ENCODE data around the gene ATG9B.
"Not testable (repeated sequence)": the region's sequence is repeated elsewhere in the genome, so short reads cannot be mapped to it uniquely, and the experiment has no call there.

The ATG9B gene

DNA sequence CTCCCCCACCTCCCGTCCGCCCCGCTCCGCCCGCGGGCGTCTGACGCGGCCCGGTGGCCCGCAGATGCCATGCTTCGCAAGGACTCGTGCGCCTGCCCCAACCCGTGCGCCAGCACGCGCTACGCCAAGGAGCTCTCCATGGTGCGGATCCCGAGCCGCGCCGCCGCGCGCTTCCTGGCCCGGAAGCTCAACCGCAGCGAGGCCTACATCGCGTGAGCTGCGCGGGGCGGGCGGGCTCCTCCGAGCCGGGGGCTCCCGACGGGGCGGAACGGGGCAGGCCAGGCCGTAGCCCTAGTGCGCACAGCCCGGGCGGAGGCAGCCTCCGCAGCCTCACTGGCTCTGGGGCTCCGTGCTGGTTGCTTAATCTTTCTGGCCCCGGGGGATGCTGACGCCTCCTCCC, 26.8 kb upstream of the ATG9B start:
- DNase-seq: peak; percentile 83
- no peak overlapping the region for H3K4me3 Mint-ChIP-seq
- peaks cover 34% of the 10 kb centered on the region for H3K27me3 Mint-ChIP-seq
- CTCF ChIA-PET: interaction anchor here (0.8 kb wide), 1 partner anchor 153 kb away, joined by 3 read pairs; no protein-coding TSS in a partner anchor
- no peak overlapping the region for H3K27ac Mint-ChIP-seq
- no peaks in the 10 kb centered on the region for H3K9me3 Mint-ChIP-seq
- H3K36me3 Mint-ChIP-seq: peaks cover 4% of the 10 kb centered on the region
- H3K4me1 Mint-ChIP-seq: peaks cover 30% of the 10 kb centered on the region

DNA sequence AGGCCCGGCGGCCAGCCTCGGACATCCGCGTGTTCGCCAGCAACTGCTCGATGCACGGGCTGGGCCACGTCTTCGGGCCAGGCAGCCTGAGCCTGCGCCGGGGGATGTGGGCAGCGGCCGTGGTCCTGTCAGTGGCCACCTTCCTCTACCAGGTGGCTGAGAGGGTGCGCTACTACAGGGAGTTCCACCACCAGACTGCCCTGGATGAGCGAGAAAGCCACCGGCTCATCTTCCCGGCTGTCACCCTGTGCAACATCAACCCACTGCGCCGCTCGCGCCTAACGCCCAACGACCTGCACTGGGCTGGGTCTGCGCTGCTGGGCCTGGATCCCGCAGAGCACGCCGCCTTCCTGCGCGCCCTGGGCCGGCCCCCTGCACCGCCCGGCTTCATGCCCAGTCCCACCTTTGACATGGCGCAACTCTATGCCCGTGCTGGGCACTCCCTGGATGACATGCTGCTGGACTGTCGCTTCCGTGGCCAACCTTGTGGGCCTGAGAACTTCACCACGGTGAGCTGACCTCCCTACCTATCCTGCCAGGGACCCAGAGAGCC, 24.7 kb upstream of the ATG9B start:
- no peaks in the 10 kb centered on the region for H3K9me3 Mint-ChIP-seq
- H3K27ac Mint-ChIP-seq: no peak overlapping the region
- CTCF ChIA-PET: interaction anchor here (0.7 kb wide), 1 partner anchor 31 kb away, joined by 3 read pairs; no protein-coding TSS in a partner anchor
- no peak overlapping the region for H3K4me3 Mint-ChIP-seq
- H3K36me3 Mint-ChIP-seq: peaks cover 6% of the 10 kb centered on the region
- peaks cover 26% of the 10 kb centered on the region for H3K4me1 Mint-ChIP-seq
- H3K27me3 Mint-ChIP-seq: peaks cover 34% of the 10 kb centered on the region
- DNase-seq: no peak

DNA sequence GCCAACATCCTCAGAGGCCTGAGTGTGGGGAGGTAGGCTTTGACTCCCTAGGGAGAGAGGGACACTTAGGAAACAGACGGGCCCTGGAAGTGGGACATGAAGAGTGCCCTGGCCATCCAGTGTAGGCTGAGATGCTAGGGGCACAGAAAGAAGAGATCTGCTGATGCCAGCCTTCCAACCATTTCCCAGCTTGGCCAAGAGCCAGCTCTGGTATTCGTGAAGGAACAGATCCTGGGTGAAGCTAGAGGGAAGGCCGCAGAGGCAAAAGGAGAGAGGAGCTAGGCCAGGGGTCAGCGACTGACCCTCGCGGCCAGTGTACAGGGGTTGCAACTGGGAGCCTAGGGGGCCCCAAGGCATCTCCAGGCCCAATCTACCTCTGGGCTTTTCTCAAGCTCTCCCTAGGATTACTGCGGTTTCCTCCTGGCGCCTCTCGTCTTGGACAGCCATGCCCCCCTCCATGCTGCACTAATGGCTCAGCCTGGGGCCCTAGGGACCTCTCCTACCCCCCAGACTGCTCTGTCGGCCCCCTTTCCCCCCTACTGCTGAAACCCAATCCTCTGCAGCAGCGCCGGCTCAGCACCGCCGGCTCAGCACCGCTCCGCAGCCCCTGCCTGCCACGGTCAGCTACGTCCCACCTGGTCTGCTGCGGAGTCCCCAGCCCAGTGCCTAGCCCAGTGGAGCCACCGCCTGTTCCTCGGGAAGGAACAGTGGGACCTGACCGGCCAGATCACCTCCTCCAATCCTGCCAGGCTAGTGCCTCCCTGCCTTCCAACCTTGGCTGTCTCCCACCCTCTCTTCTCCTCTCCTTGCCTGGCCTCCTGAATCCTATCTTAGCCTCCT, 23.9 kb upstream of the ATG9B start, which contains the start of gene ASIC3:
TSS of gene ASIC3 (plus strand) at position 556 of the 840 bp plus-strand sequence. CDS start 355 bp downstream, outside the sequence.
- Mint-ChIP-seq H3K36me3 (peaks cover 6% of the 10 kb centered on the region), H3K27me3 (peaks cover 34% of the 10 kb centered on the region), H3K4me1 (peaks cover 21% of the 10 kb centered on the region), H3K27ac (no peak within 1 kb of the TSS), H3K4me3 (no peak within 1 kb of the TSS), H3K9me3 (no peaks in the 10 kb centered on the region)
- no peak for DNase-seq
- CTCF ChIA-PET: no interaction called here

DNA sequence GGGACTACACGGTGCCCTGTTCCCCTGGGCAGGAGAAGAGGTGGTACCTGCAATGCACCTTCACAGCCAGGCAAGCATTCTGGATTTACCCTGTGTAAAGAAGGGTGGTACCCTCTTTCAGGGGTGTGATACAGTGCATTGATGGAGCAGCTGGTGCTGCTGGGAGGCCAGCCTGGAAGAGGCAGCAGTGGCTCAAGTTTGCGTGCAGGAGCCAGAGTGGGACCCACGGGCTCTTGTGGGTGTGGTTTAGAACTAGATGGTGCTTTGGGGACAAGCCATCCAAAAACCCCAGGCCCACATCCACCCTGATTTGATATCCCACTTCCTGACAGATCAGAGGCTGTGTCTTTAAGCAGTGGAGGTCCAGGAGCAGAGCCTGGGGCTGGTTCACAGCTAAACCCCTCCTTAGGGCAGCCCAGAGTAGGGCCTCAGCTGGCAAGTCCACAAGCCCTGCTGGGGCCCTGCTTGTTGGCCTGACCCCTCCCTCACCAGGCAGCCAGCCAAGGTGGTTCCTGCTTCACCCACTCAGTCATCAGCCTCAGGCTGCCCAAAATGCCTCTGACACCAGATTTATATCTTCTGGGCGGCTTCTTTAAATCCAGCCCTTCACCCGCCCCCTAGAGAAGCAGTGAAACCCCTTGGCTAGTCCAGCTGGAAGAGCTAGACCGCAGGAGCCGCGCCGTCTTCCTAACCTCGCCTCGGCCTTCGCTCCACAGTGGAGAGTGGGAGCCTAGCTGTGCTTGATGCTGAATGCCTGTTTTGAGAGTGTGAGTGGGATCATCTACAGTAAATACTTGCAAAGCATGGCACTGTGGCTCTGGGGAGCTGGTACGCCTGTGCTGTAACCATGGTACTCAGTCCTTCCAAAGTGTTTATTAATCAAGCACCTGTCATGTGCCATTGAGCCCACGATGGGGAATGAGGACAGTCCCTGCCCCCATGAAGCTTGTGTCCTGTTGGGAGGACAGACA, 22.6 kb upstream of the ATG9B start:
- peaks cover 11% of the 10 kb centered on the region for H3K4me1 Mint-ChIP-seq

DNA sequence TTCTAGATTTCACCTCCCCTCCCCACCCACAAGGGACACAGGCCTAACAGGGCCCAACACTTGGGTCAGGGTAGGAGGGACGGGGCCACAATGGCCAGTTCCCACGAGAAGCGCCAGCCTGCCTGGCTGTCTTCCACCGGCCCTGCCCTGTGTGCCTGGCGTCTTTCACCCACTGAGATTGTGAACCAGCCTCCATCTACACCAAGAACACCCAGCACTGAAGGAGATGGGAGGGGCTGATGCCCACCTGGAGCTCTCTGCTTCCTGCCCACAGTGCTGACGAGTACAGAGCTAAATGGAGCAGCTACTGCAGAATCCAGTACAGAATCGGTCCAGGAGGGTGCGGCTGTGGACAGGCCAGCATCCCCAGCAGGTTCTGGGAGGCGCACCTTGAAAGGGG, 21.7 kb upstream of the ATG9B start:
- Mint-ChIP-seq H3K27me3 (peaks cover 18% of the 10 kb centered on the region), H3K27ac (no peak overlapping the region), H3K36me3 (peaks cover 2% of the 10 kb centered on the region), H3K4me1 (peaks cover 7% of the 10 kb centered on the region), H3K4me3 (no peak overlapping the region), H3K9me3 (no peaks in the 10 kb centered on the region)
- CTCF ChIA-PET: no interaction called here
- no peak for DNase-seq

More for the DNA sequence above, 22.6 kb upstream of the ATG9B start:
- Mint-ChIP-seq H3K9me3 (no peaks in the 10 kb centered on the region), H3K36me3 (peaks cover 2% of the 10 kb centered on the region), H3K27me3 (peaks cover 25% of the 10 kb centered on the region), H3K4me3 (no peak overlapping the region), H3K27ac (peak overlapping the region; percentile 19)
- CTCF ChIA-PET: no interaction called here
- no peak for DNase-seq

DNA sequence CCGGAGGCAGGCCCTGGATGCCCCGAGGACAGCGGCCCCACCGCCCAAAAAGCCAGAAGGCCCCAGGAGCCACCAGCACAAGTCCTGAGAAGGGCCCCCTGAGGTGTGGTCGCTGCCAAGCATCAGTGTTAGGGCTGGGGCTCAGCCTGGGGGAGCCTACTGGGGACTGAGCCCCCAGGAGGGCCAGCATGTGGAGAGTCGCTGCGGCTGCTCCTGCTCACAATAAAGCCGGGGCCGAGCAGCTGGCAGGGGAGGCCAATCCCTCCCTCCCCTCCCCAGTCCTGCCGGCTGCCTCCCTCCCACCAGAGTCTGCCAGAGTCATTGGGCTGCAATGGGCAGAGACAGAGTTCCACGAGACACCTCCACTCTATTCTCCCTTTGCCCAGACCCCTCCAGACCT, 21.0 kb upstream of the ATG9B start:
- H3K4me3 Mint-ChIP-seq: no peak overlapping the region
- CTCF ChIA-PET: no interaction called here
- peaks cover 11% of the 10 kb centered on the region for H3K27me3 Mint-ChIP-seq
- no peak for DNase-seq
- peaks cover 2% of the 10 kb centered on the region for H3K36me3 Mint-ChIP-seq
- no peak overlapping the region for H3K27ac Mint-ChIP-seq
- H3K4me1 Mint-ChIP-seq: peaks cover 3% of the 10 kb centered on the region
- no peaks in the 10 kb centered on the region for H3K9me3 Mint-ChIP-seq

DNA sequence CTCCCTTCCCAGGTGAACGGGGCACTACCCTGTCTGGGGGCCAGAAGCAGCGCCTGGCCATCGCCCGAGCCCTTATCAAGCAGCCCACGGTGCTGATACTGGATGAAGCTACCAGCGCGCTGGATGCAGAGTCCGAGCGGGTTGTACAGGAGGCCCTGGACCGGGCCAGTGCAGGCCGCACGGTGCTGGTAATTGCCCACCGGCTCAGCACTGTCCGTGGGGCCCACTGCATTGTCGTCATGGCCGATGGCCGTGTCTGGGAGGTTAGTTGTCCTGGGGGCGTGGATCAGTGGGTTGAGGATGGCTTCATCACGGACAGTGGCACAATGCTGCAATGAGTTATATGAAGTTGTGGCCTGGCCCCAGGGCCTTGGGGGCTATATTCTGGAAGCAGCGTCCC, 19.7 kb upstream of the ATG9B start:
- H3K9me3 Mint-ChIP-seq: no peaks in the 10 kb centered on the region
- H3K27ac Mint-ChIP-seq: no peak overlapping the region
- peaks cover 3% of the 10 kb centered on the region for H3K4me1 Mint-ChIP-seq
- CTCF ChIA-PET: interaction anchor here (1.2 kb wide), 1 partner anchor 25 kb away, joined by 4 read pairs; no protein-coding TSS in a partner anchor
- H3K27me3 Mint-ChIP-seq: peaks cover 4% of the 10 kb centered on the region
- DNase-seq: no peak
- H3K4me3 Mint-ChIP-seq: no peak overlapping the region
- H3K36me3 Mint-ChIP-seq: peaks cover 2% of the 10 kb centered on the region

DNA sequence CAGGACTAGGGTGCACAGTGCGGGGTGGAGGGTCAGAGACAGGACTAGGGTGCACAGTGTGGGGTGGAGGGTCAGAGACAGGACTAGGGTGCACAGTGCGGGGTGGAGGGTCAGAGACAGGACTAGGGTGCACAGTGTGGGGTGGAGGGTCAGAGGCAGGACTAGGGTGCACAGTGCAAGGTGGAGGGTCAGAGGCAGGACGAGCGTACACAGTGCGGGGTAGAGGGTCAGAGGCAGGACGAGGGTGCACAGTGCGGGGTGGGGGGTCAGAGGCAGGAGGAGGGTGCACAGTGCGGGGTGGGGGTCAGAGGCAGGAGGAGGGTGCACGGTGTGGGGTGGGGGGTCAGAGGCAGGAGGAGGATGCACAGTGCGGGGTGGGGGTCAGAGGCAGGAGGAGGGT, 19.2 kb upstream of the ATG9B start:
- H3K4me3 Mint-ChIP-seq, H3K27me3 Mint-ChIP-seq, H3K27ac Mint-ChIP-seq, DNase-seq, CTCF ChIA-PET, H3K36me3 Mint-ChIP-seq, H3K9me3 Mint-ChIP-seq, H3K4me1 Mint-ChIP-seq: not testable (repeated sequence)

DNA sequence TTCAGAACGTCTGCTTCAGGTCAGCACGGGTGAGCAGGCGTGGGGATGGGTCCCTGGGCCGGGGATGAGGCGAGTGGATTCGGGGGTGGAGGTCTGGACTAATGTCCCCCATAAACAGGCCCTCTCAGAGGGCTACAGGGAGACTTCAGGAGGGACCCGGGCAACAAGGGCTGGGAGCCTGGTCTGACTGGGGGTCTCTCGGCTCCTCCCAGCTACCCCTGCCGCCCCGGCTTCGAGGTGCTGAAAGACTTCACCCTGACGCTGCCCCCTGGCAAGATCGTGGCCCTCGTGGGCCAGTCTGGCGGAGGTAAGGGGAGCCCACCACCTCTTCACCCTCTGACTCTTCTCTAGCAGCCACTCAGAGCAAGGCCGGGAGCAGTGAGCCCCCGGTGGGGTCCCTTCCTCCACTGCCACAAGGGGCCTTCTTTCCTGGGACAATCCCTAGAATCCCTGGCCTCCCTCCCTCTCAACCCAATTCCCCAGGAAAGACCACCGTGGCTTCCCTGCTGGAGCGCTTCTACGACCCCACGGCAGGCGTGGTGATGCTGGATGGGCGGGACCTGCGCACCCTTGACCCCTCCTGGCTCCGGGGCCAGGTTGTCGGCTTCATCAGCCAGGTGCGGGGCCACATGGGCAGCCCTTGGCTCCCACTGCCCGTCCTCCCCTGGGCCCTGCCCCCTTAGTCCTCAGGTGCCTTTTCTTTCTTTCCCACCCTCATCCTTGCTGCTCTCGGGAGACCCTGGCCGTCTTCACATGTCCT, 16.5 kb upstream of the ATG9B start:
- no peak overlapping the region for H3K27ac Mint-ChIP-seq
- no peaks in the 10 kb centered on the region for H3K9me3 Mint-ChIP-seq
- CTCF ChIA-PET: interaction anchor here (1.4 to 2.5 kb wide), 3 partner anchors 9 to 23 kb away, joined by 3 to 10 read pairs (median 4); partner anchors contain the start of gene ABCB8
- no peaks in the 10 kb centered on the region for H3K27me3 Mint-ChIP-seq
- H3K36me3 Mint-ChIP-seq: peaks cover 2% of the 10 kb centered on the region
- H3K4me1 Mint-ChIP-seq: peaks cover 3% of the 10 kb centered on the region
- no peak for DNase-seq
- H3K4me3 Mint-ChIP-seq: no peak overlapping the region

DNA sequence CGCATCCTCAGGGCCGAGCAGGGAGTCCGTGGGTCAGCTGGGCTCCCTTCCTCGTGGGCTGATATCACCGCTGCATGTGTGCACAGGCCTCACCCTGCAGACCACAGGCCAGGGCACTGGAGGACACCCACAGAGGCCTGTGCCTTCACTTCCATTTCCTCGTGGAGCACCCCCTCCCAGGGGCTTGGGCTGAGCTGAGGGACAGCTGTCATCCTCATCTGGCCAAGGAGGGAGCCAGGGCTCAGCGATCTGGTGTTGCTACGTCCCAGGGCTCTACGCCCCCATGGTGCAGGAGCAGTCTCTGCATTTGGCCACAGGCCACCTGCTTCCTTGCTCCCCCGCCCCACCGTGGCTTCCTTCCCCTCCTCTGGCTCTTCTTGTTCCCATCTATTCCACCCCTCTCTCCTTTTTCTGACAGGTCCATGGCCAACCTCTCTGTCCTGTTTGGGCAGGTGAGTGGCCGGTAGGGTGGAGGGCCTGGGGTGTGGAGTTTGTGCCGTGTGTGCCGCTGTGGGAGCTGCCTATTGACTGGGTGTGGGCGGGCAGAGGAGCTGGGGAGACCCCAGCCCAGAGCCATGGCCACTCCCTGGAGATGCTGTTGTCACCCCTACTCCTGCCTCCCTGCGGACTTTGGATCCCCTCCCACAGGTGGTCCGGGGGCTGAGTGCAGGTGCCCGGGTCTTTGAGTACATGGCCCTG, 15.7 kb upstream of the ATG9B start:
- Mint-ChIP-seq H3K4me3 (no peak overlapping the region), H3K36me3 (peaks cover 6% of the 10 kb centered on the region), H3K9me3 (no peaks in the 10 kb centered on the region), H3K27me3 (no peaks in the 10 kb centered on the region), H3K27ac (no peak overlapping the region), H3K4me1 (peaks cover 3% of the 10 kb centered on the region)
- no peak for DNase-seq
- CTCF ChIA-PET: interaction anchor here (2.5 kb wide), 1 partner anchor 22 kb away, joined by 10 read pairs; no protein-coding TSS in a partner anchor

DNA sequence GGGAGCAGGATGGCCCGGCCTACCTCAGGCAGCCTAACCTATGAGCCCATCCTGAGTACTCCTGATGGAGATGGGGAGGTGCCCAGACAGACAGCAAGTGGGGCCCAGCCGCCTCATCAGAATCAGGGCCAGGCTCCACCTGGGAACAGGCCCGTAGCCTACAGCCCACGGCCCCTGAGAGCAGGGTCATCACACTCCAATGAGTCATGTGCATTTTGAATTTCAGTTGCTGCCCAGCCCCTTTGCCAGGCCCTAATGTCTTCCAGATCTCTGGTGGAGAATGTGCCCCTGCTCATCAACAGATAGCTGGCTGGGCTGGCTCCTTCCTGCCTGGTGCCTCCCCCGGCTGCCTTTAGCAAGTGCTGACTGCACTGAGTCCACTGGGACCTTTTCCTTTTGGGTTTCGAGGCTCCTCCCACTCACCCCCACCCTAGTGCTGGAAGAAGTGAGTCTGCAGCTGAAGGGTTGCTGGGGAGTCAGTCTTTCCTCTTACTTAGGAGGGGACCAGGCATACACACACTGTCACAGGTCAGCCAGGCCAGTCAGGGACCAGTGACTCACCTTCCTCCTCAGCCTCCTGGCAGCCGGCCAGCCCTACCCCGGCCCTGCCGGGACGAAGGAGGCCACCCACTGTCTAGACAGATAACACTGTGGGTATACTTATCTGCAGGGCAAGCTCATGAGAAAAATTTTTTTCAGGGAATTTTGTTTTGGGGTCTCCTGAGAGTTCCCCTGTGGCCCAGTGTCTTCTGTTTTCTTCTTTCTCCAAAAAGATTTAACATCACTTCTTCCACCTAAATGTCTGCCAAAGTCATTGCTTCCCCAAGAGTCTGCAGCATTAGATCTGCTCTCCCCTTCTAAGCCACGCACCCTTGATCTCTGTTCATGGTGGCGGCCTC, 14.9 kb upstream of the ATG9B start:
- H3K9me3 Mint-ChIP-seq: no peaks in the 10 kb centered on the region
- no peak for DNase-seq
- no peak overlapping the region for H3K4me3 Mint-ChIP-seq
- H3K27ac Mint-ChIP-seq: no peak overlapping the region
- H3K36me3 Mint-ChIP-seq: peaks cover 4% of the 10 kb centered on the region
- H3K27me3 Mint-ChIP-seq: no peaks in the 10 kb centered on the region
- H3K4me1 Mint-ChIP-seq: peaks cover 3% of the 10 kb centered on the region
- CTCF ChIA-PET: interaction anchor here (1.4 to 2.5 kb wide), 2 partner anchors 21 to 76 kb away, joined by 4 to 10 read pairs; no protein-coding TSS in a partner anchor

DNA sequence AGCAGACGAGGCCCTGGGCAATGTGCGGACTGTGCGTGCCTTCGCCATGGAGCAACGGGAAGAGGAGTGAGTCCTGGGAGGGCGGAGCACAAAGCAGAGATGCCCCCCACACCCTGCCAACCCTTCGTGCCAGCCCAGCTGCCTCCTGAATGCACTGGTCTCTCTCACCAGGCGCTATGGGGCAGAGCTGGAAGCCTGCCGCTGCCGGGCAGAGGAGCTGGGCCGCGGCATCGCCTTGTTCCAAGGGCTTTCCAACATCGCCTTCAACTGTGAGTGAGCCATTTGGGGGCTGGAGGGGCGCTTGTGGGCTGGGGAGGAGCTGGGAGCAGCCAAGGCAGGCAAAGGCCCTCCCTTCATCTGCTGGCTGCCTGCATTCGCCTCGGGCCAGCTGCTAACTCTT, 11.6 kb upstream of the ATG9B start:
- DNase-seq: no peak
- Mint-ChIP-seq H3K36me3 (peaks cover 4% of the 10 kb centered on the region), H3K27me3 (no peaks in the 10 kb centered on the region), H3K9me3 (no peaks in the 10 kb centered on the region), H3K4me3 (no peak overlapping the region), H3K27ac (no peak overlapping the region), H3K4me1 (peaks cover 3% of the 10 kb centered on the region)
- CTCF ChIA-PET: no interaction called here

Measured in activated naive CD4-positive, alpha-beta T cell treated with anti-CD3 and anti-CD28 coated beads, Interleukin-2, amount 10 ng/mL, durations not matched to agents 7 days and 5 days (primary cell).